DND-41 (cell line): ENCODE data around the gene DNAI7.

Experiments
- ATAC-seq: fragments of 200-7000 bp; cut with Tn5 transposase; 3 replicates; pipeline ENCODE4 v1.9.1; 2021; ENCODE audit warnings: low read depth; ENCODE audit not compliant: insufficient read depth
- DNase-seq: peaks from one replicate; pipeline ENCODE4 v3.0.0-alpha.2; 2020
- H2AFZ ChIP-seq: 2 replicates; pipeline ENCODE4 v1.6.0; 2012; ENCODE audit warnings: low read depth, low read length
- H3K27ac ChIP-seq: 2 replicates; pipeline ENCODE4 v1.5.1; 2012; ENCODE audit warnings: low read length, inconsistent platforms
- H3K27me3 ChIP-seq: fragments of 200-600 bp; sonication (generic); 2 replicates; pipeline ENCODE4 v1.6.0; 2012; ENCODE audit warnings: low read length, mild to moderate bottlenecking, inconsistent platforms; ENCODE audit not compliant: insufficient read depth, poor library complexity
- H3K36me3 ChIP-seq: 2 replicates; pipeline ENCODE4 v1.5.1; 2012; ENCODE audit warnings: low read length, inconsistent platforms; ENCODE audit not compliant: insufficient read depth
- H3K4me1 ChIP-seq: 2 replicates; pipeline ENCODE4 v1.5.1; 2012; ENCODE audit warnings: mild to moderate bottlenecking, low read length; ENCODE audit not compliant: insufficient read depth
- H3K4me2 ChIP-seq: 2 replicates; pipeline ENCODE4 v1.6.0; 2012; ENCODE audit warnings: mild to moderate bottlenecking, moderate library complexity, low read length, inconsistent platforms; ENCODE audit not compliant: insufficient read depth
- H3K4me3 ChIP-seq, 2 experiments: fragments of 200-600 bp in 1 of 2; shearing (Covaris generic) in 1 of 2; 2 replicates each; pipeline ENCODE4 v1.5.1; 2012 to 2016; ENCODE audit warnings: inconsistent platforms in 2 of 2, low read length in 2 of 2, mild to moderate bottlenecking in 2 of 2, low read depth in 1 of 2, moderate library complexity in 1 of 2
- H3K79me2 ChIP-seq: 2 replicates; pipeline ENCODE4 v1.6.0; 2012; ENCODE audit warnings: low read length, inconsistent platforms; ENCODE audit not compliant: insufficient read depth
- H3K9ac ChIP-seq: 2 replicates; pipeline ENCODE4 v1.6.0; 2012; ENCODE audit warnings: low read depth, mild to moderate bottlenecking, inconsistent platforms, low read length, moderate library complexity
- H3K9me3 ChIP-seq: 2 replicates; pipeline ENCODE4 v1.5.1; 2012; ENCODE audit warnings: low read length, moderate library complexity, mild to moderate bottlenecking, inconsistent platforms; ENCODE audit not compliant: insufficient read depth, severe bottlenecking
- H4K20me1 ChIP-seq: 2 replicates; pipeline ENCODE4 v1.6.0; 2012; ENCODE audit warnings: low read length; ENCODE audit not compliant: insufficient read depth
- CTCF ChIP-seq: IDR thresholded peaks from 2 replicates; pipeline ENCODE4 v1.5.1; 2012; ENCODE audit warnings: borderline replicate concordance, low read length, moderate library complexity, mild to moderate bottlenecking; ENCODE audit not compliant: poor library complexity, severe bottlenecking; ENCODE audit errors: extremely low read depth
- EZH2 ChIP-seq: IDR thresholded peaks from 3 replicates; pipeline ENCODE4 v1.6.1; 2012; ENCODE audit warnings: borderline replicate concordance, low read depth, mild to moderate bottlenecking, moderate library complexity, low read length, inconsistent platforms; ENCODE audit not compliant: severe bottlenecking

DNAI7 gene

GRCh38 chr12:25126746-25127145 is 68.2 kb downstream of the DNAI7 start:
- Histone ChIP-seq H3K9ac (no peak overlapping the region), H3K4me3 (no peak overlapping the region), H3K9me3 (no peaks in the 10 kb centered on the region), H3K27ac (no peak overlapping the region), H3K79me2 (no peaks in the 10 kb centered on the region), H4K20me1 (no peaks in the 10 kb centered on the region), H3K27me3 (no peaks in the 10 kb centered on the region), H3K36me3 (no peaks in the 10 kb centered on the region), H2AFZ (no peak overlapping the region), H3K4me1 (no peaks in the 10 kb centered on the region), H3K4me2 (no peak overlapping the region)
- DNase-seq (no peak), ATAC-seq (no peak)
- TF ChIP-seq EZH2 (no peak), CTCF (no peak)

- Histone ChIP-seq H3K4me2 (no peak overlapping the region), H4K20me1 (no peaks in the 10 kb centered on the region), H2AFZ (no peak overlapping the region), H3K36me3 (no peaks in the 10 kb centered on the region), H3K9me3 (no peaks in the 10 kb centered on the region), H3K9ac (no peak overlapping the region), H3K4me3 (no peak overlapping the region), H3K27me3 (no peaks in the 10 kb centered on the region), H3K79me2 (no peaks in the 10 kb centered on the region), H3K27ac (no peak overlapping the region), H3K4me1 (no peaks in the 10 kb centered on the region)
- TF ChIP-seq CTCF: no peak
- no peak for TF ChIP-seq EZH2
- DNase-seq (no peak), ATAC-seq (no peak)
These were observed 68.9 kb downstream of the DNAI7 start for GRCh38 chr12:25126101-25126500.

GRCh38 chr12:25124493-25124892 is 70.5 kb downstream of the DNAI7 start:
- H3K79me2 ChIP-seq: no peaks in the 10 kb centered on the region
- ATAC-seq (no peak), DNase-seq (no peak)
- H3K4me2 ChIP-seq: no peak overlapping the region
- H3K9ac ChIP-seq: no peak overlapping the region
- H4K20me1 ChIP-seq: no peaks in the 10 kb centered on the region
- H3K4me3 ChIP-seq: no peak overlapping the region
- H3K9me3 ChIP-seq: no peaks in the 10 kb centered on the region
- H3K27ac ChIP-seq: no peak overlapping the region
- TF ChIP-seq EZH2 (no peak), CTCF (no peak)
- no peaks in the 10 kb centered on the region for H3K36me3 ChIP-seq
- H2AFZ ChIP-seq: no peak overlapping the region
- H3K4me1 ChIP-seq: no peaks in the 10 kb centered on the region
- no peaks in the 10 kb centered on the region for H3K27me3 ChIP-seq

- H2AFZ ChIP-seq: no peak overlapping the region
- no peak for TF ChIP-seq EZH2
- TF ChIP-seq CTCF: no peak
- DNase-seq: no peak
- H3K79me2 ChIP-seq: no peaks in the 10 kb centered on the region
- H3K9ac ChIP-seq: no peak overlapping the region
- no peaks in the 10 kb centered on the region for H3K9me3 ChIP-seq
- ATAC-seq: no peak; the same call in 2 of the 3 replicates
- no peak overlapping the region for H3K4me3 ChIP-seq
- no peaks in the 10 kb centered on the region for H3K4me1 ChIP-seq
- no peaks in the 10 kb centered on the region for H3K27me3 ChIP-seq
- no peak overlapping the region for H3K27ac ChIP-seq
- H3K4me2 ChIP-seq: no peak overlapping the region
- H4K20me1 ChIP-seq: no peaks in the 10 kb centered on the region
- H3K36me3 ChIP-seq: no peaks in the 10 kb centered on the region
These were observed 71.8 kb downstream of the DNAI7 start for GRCh38 chr12:25123126-25123525.
